Endodermal cell (in vitro differentiated cells): ENCODE results near the gene GAPDH. TPM values are rescaled to one million over a fixed set of nuclear protein-coding genes. Genes with fewer than 3 reads are reported as not detected.

Experiments used
- DNase-seq: peaks from one replicate; pipeline ENCODE4 v3.0.0-alpha.2; 2017
- H3K27ac ChIP-seq: 2 replicates; pipeline ENCODE4 v1.5.1; 2013; ENCODE audit warnings: mild to moderate bottlenecking, low read depth, low read length, moderate library complexity
- H3K27me3 ChIP-seq: 2 replicates; pipeline ENCODE4 v1.6.1; 2013; ENCODE audit warnings: mild to moderate bottlenecking, low read length, moderate library complexity; ENCODE audit not compliant: insufficient read depth, control insufficient read depth, poor library complexity, severe bottlenecking
- H3K36me3 ChIP-seq: 2 replicates; pipeline ENCODE4 v1.7.0; 2013; ENCODE audit warnings: mild to moderate bottlenecking, low read length, moderate library complexity; ENCODE audit not compliant: control insufficient read depth, insufficient read depth
- H3K4me1 ChIP-seq: one replicate; pipeline ENCODE4 v1.7.0; 2013; ENCODE audit warnings: low read length; ENCODE audit not compliant: control insufficient read depth, insufficient read depth
- H3K4me3 ChIP-seq: 2 replicates; pipeline ENCODE4 v1.5.1; 2013; ENCODE audit warnings: mild to moderate bottlenecking, low read length, moderate library complexity
- H3K9ac ChIP-seq: 2 replicates; pipeline ENCODE4 v1.6.1; 2013; ENCODE audit warnings: mild to moderate bottlenecking, low read length, moderate library complexity; ENCODE audit not compliant: poor library complexity, severe bottlenecking; ENCODE audit errors: extremely low read depth
- H3K9me3 ChIP-seq: 2 replicates; pipeline ENCODE4 v1.6.1; 2013; ENCODE audit warnings: mild to moderate bottlenecking, low read length, moderate library complexity; ENCODE audit not compliant: control insufficient read depth
- H3K27ac Mint-ChIP-seq: 2 replicates; pipeline ENCODE4 v1.8.0; 2020; ENCODE audit warnings: mixed read lengths
- H3K27me3 Mint-ChIP-seq: 2 replicates; pipeline ENCODE4 v1.8.0; 2021; ENCODE audit warnings: mild to moderate bottlenecking, mixed read lengths; ENCODE audit not compliant: insufficient read depth
- H3K36me3 Mint-ChIP-seq: 2 replicates; pipeline ENCODE4 v1.8.0; 2020; ENCODE audit warnings: low read depth, mixed read lengths
- H3K4me1 Mint-ChIP-seq: 2 replicates; pipeline ENCODE4 v1.8.0; 2020; ENCODE audit warnings: mixed read lengths
- H3K4me3 Mint-ChIP-seq: 2 replicates; pipeline ENCODE4 v1.8.0; 2020; ENCODE audit warnings: mild to moderate bottlenecking, moderate library complexity, mixed read lengths
- H3K9me3 Mint-ChIP-seq: 2 replicates; pipeline ENCODE4 v1.8.0; 2020; ENCODE audit warnings: mild to moderate bottlenecking, mixed read lengths
- CTCF ChIP-seq: fragments of 200-600 bp; sonication (generic); conservative IDR thresholded peaks from 2 replicates; pipeline ENCODE4 v1.5.0; 2021; ENCODE audit warnings: antibody characterized with exemption, mild to moderate bottlenecking
- WGBS, 2 experiments: methylation state at CpG; one replicate each; pipeline versions ENCODE4 v1.1.5 to v1.1.7; 2013; ENCODE audit warnings: missing lambda C conversion rate in 2 of 2, mixed read lengths in 1 of 2; ENCODE audit not compliant: insufficient coverage in 1 of 2, insufficient read length in 1 of 2; 5-methylcytosine and 5-hydroxymethylcytosine counted together
- total RNA-seq, 2 donors: library from RNA; stranded (reverse); fragmentation: NEBNext Ultra II Directional in 1 of 2; extraction: Animal tissue kit (Norgen Biotek cat#: 25700) in 1 of 2; gene quantifications; 2 replicates in 1 of 2; 3 replicates in 1 of 2; pipeline ENCODE4 v1.2.1, GENCODE V29; 2021

The GAPDH gene
- total RNA-seq, 2 donors from 2014 or later: 2,848 to 5,273 TPM

- H3K9me3 ChIP-seq: no peaks in the 10 kb centered on the region
- H3K27ac ChIP-seq: no peak overlapping the region
- Mint-ChIP-seq H3K4me3 (no peak overlapping the region), H3K27ac (no peak overlapping the region), H3K9me3 (no peaks in the 10 kb centered on the region), H3K36me3 (peaks cover 86% of the 10 kb centered on the region), H3K4me1 (no peaks in the 10 kb centered on the region), H3K27me3 (no peaks in the 10 kb centered on the region)
- peaks cover 81% of the 10 kb centered on the region for H3K36me3 ChIP-seq
- no peak overlapping the region for H3K9ac ChIP-seq
- no peaks in the 10 kb centered on the region for H3K4me1 ChIP-seq
- no peak for TF ChIP-seq CTCF
- DNase-seq: no peak
- H3K27me3 ChIP-seq: no peaks in the 10 kb centered on the region
- no peak overlapping the region for H3K4me3 ChIP-seq
- 95 to 96% methylated on average over 10 to 13 of the region's 13 CpGs for WGBS, 2 experiments
Measured at GRCh38 chr12:6560501-6561205, 26.3 kb downstream of the GAPDH start.

GRCh38 chr12:6562881-6563280 lies 28.6 kb downstream of the GAPDH start:
- no peak for TF ChIP-seq CTCF
- Mint-ChIP-seq H3K9me3 (no peaks in the 10 kb centered on the region), H3K4me3 (no peak overlapping the region), H3K27ac (peak overlapping the region; percentile 46), H3K4me1 (peaks cover 7% of the 10 kb centered on the region), H3K27me3 (no peaks in the 10 kb centered on the region), H3K36me3 (peaks cover 89% of the 10 kb centered on the region)
- Histone ChIP-seq H3K27ac (no peak overlapping the region), H3K4me3 (no peak overlapping the region), H3K9me3 (no peaks in the 10 kb centered on the region), H3K27me3 (no peaks in the 10 kb centered on the region), H3K9ac (no peak overlapping the region), H3K36me3 (peaks cover 78% of the 10 kb centered on the region), H3K4me1 (no peaks in the 10 kb centered on the region)
- DNase-seq: no peak
- WGBS, 2 experiments: 96 to 100% methylated on average over 6 to 10 of the region's 10 CpGs

GRCh38 chr12:6563448-6564050 lies 29.2 kb downstream of the GAPDH start:
- Mint-ChIP-seq H3K27me3 (peaks cover 1% of the 10 kb centered on the region), H3K9me3 (no peaks in the 10 kb centered on the region), H3K4me3 (no peak overlapping the region), H3K27ac (peak overlapping the region; percentile 46), H3K4me1 (peaks cover 8% of the 10 kb centered on the region), H3K36me3 (peaks cover 84% of the 10 kb centered on the region)
- Histone ChIP-seq H3K36me3 (peaks cover 76% of the 10 kb centered on the region), H3K4me3 (no peak overlapping the region), H3K27ac (no peak overlapping the region), H3K9me3 (no peaks in the 10 kb centered on the region), H3K27me3 (no peaks in the 10 kb centered on the region), H3K4me1 (no peaks in the 10 kb centered on the region), H3K9ac (no peak overlapping the region)
- peak; percentile 100 for TF ChIP-seq CTCF
- DNase-seq: peak; percentile 93
- WGBS, 2 experiments: 85 to 90% methylated on average over 5 to 8 of the region's 8 CpGs
